Hindlimb muscle (tissue), 1 donor: ENCODE measurements around the gene NUDT1. TPM values are rescaled to one million over a fixed set of nuclear protein-coding genes. Genes with fewer than 3 reads are reported as not detected.

Source experiments
- DNase-seq: peaks from one replicate; pipeline ENCODE4 v3.0.0-alpha.2; 2013
- polyA plus RNA-seq: library from polyadenylated mRNA; unstranded; fragments of 120-200 nt; gene quantifications from one replicate; pipeline ENCODE4 v1.2.1, GENCODE V29; 2013; ENCODE audit not compliant: insufficient read length

Gene NUDT1
- polyA plus RNA-seq, 1 donor = 17.4 TPM

DNA sequence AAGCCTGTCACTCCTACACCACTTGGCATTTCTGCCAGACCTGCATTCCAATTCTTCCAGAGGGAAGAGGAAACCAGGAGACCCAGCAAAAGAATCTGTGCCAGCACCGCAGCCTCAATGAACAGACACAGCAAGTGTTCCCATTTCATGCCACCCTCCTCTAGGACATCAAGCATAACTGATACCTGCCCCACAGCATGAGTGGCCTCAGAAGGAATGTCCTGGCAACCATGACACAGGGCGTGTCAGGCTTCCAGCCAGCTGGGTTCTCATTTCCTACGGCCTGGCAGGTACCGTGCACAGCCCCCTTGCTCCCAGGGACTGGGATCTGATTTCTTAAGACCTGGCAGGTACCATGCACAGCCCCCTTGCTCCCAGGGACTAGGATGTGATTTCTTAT is 17.1 kb upstream of the NUDT1 start:
- DNase-seq = no peak

- no peak for DNase-seq
These were observed 16.7 kb upstream of the NUDT1 start for GRCh38 chr7:2225336-2225735.

- DNase-seq = no peak
These were observed 16.2 kb upstream of the NUDT1 start for GRCh38 chr7:2225830-2226229.

DNA sequence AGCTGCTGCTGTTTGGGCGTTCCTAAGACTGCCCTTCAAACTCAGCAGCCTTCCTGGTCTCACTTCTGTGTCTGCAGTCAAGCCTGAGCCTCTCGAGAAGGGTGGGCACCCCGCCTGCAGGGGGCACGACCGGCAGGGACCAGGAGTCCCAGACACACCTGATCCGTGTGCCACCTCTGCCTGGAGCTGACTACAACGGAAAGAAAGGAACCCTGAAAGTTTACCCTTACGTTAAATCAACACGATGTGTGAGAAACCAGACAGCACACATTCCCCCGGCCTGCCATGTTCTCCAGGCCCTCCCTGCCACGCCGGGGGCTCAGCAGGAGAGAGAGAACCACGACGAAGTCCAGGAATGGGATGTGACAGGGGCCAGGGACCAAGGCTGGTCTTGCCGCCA is 14.3 kb upstream of the NUDT1 start:
- DNase-seq = no peak

DNA sequence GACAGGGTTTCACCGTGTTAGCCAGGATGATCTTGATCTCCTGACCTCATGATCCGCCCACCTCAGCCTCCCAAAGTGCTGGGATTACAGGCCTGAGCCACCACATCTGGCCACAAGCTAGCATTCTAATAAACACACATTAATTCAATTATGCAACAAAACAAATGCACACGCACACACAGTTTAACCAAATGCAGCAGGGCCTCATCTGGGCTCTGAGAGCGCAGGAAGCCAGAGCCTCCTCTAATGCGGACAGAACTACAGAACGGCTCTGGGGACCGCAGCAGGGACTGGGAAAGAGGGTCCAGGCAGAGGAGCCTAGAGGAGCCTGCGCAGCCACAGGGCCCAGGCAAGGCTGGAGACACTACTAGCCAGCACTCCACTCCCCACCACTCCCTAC is 13.1 kb upstream of the NUDT1 start:
- DNase-seq = no peak

DNA sequence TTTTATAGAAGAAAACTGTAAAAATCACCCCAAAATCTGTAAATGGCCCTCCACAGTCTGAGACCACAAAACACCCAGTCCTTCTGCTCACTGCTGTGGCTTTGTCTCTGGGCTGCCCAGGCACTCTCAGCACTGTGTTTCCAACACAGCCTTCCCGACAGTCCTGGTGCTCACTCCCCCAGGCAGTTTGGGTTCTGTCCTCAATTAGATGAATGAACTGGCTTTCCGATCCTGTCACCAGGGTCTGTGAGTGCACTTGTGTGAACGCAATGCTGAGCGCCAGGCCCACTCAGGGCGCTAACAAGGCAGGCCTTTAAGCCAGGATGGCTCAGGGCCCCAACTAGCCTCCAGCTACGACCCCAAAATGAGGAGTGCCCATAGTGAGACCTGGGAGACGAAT is 12.6 kb upstream of the NUDT1 start:
- no peak for DNase-seq

DNA sequence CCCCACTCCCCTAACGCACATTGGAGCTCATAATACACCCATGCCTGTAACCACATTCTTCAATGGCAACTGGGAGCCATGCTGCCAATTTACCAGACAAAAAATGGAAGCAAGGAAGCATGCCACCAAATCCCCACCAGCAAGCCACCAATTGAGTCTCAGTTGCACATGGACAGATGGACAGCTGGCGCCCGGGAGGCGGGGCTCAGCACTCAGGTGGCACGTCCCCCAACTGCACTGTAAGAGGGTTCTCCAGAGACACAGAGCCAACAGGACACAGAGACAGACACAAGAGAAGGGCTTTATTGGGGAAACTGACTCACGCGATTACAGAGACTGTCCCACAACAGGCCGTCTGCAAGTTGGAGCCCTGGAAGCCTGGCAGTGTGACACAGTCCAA is 11.8 kb upstream of the NUDT1 start:
- no peak for DNase-seq

- no peak for DNase-seq
These were observed 11.1 kb upstream of the NUDT1 start for GRCh38 chr7:2230882-2231281.

- DNase-seq = no peak
These were observed 9.8 kb upstream of the NUDT1 start for GRCh38 chr7:2231992-2232765.

DNA sequence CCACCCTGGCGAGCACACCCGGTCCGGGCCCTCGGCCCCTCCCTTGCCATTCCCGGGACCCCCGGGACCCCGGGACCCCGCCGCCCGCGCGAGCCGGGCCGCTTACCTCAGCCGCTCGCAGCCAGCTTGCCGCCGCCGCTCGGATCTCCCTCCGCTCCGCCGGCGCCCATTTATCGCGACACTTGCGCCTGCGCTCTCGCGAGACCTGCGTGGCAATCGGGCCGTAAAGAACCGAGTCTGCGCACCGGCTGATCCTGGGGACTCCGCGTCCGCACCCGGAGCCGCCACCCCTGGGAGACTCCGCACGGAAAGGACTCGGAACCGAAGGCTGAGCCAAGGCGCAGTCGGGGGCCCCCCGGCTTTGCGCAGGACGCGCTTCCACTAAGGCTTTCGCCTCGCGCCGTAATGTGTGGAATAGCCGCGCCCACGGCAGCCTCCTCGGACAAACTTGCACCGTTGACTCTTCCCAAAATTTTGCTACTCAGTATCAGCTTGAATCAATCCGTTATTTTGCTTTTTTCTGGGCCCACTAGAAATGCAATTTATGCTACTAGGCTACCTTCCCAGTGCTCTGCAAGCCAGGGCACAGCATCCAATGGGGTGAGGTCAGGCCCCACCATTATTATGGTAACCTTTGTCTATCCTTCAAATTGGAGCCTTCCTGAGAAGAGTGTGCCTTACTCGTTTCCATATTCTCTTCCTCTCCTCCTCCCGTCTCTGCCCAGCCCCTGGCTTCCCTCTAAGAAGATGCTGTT is 9.1 kb upstream of the NUDT1 start, which contains the start of gene MAD1L1:
MAD1L1 (minus strand) TSS at position 180 of the 755 bp plus-strand sequence. CDS start 2,812 bp downstream, outside the sequence.
- peak; percentile 93 for DNase-seq

- no peak for DNase-seq
These were observed 8.1 kb upstream of the NUDT1 start for GRCh38 chr7:2233926-2234325.

DNA sequence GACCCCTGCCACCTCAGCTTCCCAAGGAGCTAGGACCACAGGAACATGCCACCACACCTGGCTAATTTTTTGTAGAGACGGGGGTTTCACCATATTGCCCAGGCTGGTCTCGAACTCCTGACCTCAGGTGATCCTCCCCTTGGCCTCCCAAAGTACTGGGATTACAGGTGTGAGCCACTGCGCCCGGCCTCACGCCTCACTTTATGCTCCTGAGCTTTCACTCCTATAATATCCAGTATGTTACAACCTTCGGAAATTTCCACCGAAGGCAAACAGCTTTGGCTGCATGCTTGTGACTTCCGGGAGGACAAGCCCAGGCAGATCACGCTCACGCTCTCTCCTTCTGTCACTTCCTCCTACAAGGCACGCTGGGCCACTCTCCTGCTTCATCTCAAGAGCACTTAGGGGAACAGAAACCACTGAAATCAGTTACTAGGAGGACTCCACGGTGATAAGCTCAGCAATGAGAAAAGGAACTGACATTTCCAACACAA is 4.9 kb upstream of the NUDT1 start:
- no peak for DNase-seq

GRCh38 chr7:2239242-2239641 is 2.8 kb upstream of the NUDT1 start:
- DNase-seq = no peak

DNA sequence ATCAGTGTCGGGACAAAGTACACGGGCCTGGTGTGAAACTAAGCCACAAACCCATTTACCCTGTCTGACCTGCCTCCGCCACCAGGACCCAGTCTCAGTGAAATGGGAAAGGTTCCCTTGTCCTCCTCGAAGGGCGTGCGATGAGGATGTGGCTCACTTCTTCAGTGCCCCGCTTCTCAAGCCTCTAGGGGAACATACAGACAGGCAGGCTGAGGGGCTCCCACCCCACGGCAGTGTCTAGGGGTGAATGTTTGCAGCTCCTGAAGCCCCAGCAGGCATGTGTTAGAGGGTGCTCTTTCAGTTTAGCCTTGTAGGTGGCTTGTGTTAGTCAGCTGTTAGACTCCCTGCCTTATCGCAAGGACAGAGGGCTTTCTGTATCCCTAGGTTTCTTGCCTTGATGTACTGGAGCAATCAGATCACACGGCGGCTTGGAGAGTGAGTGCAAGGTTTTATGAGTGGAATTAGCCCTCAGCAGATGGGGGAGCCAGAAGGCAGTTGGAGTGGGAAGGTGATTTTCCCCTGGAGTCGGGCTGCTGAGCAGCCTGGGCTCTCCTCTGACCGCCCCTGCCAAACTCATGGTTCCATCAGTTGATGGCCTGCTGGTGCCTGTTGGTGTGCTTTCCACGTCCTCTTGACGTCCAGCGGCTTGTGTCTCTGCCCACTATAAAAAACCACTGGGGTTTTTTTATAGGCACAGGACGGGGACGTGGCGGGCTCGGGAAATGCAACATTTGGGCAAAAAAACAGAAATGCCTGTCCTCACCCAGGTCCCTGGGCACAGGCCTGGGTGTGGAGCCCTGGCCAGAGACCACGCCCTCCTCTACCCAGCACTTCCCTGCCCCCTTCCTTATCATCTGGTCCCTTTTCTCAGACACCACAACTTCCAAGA is 759 bp downstream of the NUDT1 start:
- no peak for DNase-seq

- DNase-seq = no peak
These were observed 1.4 kb downstream of the NUDT1 start for GRCh38 chr7:2243458-2243857.

DNA sequence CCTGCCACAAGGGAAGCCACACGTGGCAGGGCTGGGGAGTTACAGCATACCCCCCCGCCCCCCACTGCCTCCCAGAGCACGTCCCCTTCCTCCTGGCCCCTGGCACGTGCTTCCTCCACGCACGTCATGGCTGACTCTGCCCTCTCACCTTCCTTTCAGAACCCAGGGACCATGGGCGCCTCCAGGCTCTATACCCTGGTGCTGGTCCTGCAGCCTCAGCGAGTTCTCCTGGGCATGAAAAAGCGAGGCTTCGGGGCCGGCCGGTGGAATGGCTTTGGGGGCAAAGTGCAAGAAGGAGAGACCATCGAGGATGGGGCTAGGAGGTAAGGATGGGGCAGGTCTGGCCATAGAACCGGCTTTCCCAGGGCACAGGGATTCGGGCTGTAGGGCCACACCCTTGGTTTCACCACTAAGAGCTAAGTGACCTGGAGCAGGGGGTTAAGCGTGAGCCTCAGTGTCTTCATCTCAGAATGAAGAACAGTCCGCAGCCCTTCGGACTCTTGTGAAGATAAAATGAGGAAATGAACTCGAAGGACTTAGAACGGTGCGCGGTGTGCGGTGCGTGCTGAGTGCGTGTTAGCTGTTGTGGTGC is 2.5 kb downstream of the NUDT1 start:
- no peak for DNase-seq

GRCh38 chr7:2245883-2246675 is 4.1 kb downstream of the NUDT1 start:
- peak; percentile 58 for DNase-seq

- DNase-seq = peak; percentile 47
These were observed 5.3 kb downstream of the NUDT1 start for GRCh38 chr7:2247141-2247995.

DNA sequence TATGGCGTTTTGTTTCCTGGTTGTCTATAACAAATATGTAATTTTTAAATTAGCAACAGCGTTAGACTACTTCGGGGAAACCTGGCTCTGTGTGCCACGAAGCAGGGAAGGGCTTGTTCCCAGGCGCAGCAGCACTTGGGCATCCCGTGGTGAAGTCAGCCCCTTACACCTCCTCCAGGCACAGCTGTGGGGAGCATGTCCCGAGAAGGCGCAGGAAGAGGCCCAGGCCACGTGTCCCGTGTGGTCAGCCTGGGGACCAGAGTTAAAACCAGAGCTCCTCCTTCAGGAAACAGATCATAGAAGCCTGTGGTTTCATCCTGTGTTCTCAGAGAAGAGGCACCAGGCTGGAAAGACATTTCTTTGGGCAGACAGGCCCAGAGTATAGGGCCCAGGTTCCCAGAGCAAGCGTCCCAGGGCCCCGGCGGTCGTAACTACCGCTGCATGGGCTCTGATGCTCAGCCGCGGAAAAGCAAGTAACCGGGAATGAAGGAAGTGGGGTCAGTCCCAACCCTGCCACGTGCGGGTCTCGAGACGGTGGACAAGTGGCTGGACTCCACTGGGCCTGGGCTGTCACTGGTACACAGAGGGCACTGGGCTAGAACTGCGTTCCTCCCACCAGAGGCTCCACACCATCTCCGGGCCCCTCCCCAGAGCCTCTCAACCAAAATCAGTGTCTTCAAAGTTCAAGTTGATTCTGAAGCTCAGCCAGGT is 7.1 kb downstream of the NUDT1 start:
- DNase-seq = peak; percentile 87
